GM19025 (cell line): ENCODE results near the gene PCDHGB4.
"Not testable (repeated sequence)": the region's sequence is repeated elsewhere in the genome, so short reads cannot be mapped to it uniquely, and the experiment has no call there.

ENCODE experiments used
- ATAC-seq: cut with Tn5 transposase; IDR thresholded peaks from one replicate; pipeline ENCODE4 v1.9.1; 2021; ENCODE audit warnings: mild to moderate bottlenecking, low read depth, moderate library complexity; ENCODE audit not compliant: unreplicated experiment

PCDHGB4 gene

GRCh38 chr5:141366016-141366896 lies 21.2 kb upstream of the PCDHGB4 start:
- no peak for ATAC-seq

GRCh38 chr5:141369994-141370848 lies 17.3 kb upstream of the PCDHGB4 start, which contains the start of gene PCDHGB3:
PCDHGB3 (plus strand) TSS chr5:141370242; CDS start chr5:141370395, 153 bp downstream.
- no peak for ATAC-seq

- ATAC-seq, result no peak
Observed at GRCh38 chr5:141371572-141372475, 15.7 kb upstream of the PCDHGB4 start.

GRCh38 chr5:141373673-141374317 lies 13.7 kb upstream of the PCDHGB4 start, which contains the start of gene PCDHGA6:
PCDHGA6 (plus strand) TSS chr5:141373891; CDS start chr5:141374084, 193 bp downstream.
- no peak for ATAC-seq

DNA sequence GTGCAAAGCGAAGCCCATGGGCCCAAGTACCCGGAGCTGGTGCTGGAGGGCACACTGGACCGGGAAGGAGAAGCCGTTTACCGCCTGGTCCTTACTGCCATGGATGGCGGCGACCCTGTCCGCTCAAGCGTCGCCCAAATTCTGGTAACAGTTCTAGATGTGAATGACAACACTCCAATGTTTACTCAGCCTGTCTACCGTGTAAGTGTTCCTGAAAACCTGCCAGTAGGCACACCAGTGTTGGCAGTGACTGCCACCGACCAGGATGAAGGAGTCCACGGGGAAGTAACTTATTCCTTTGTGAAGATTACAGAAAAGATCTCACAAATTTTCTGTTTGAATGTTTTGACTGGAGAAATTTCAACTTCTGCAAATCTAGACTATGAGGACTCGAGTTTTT lies 12.9 kb upstream of the PCDHGB4 start:
- no peak for ATAC-seq

GRCh38 chr5:141375444-141376155 lies 11.9 kb upstream of the PCDHGB4 start:
- not testable (repeated sequence) for ATAC-seq

DNA sequence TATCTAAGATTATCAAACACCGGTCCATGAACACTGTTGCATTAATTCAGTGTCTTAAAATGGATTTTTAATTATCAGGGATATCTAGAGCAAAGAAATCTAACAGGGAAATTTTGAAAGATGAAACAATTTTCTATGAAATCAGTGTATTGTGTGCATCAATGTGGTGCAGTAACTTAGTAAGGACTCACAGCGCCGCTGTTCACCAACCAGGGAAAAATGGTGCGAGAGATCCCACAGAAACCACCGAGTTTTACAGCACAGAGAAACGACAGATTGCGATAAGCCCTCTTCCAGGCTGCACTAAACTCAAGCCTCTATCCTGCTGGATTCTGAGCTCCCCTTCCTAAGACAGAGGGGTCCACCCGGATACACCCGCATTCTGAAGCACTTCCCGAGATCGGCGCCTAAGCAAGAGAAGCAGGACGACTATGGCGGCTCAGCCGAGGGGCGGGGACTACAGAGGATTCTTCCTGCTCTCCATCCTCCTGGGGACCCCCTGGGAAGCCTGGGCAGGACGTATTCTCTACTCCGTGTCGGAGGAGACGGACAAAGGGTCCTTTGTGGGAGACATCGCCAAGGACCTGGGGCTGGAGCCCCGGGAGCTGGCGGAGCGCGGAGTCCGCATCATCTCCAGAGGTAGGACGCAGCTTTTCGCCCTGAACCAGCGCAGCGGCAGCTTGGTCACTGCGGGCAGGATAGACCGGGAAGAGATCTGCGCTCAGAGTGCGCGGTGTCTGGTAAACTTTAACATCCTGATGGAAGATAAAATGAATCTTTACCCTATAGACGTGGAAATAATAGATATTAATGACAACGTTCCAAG lies 4.8 kb upstream of the PCDHGB4 start, which contains the start of gene PCDHGA7:
Gene PCDHGA7, plus strand, starts transcription at position 274 of the 826 bp plus-strand sequence. Its CDS starts 158 bp downstream, at position 432.
- ATAC-seq, result no peak

DNA sequence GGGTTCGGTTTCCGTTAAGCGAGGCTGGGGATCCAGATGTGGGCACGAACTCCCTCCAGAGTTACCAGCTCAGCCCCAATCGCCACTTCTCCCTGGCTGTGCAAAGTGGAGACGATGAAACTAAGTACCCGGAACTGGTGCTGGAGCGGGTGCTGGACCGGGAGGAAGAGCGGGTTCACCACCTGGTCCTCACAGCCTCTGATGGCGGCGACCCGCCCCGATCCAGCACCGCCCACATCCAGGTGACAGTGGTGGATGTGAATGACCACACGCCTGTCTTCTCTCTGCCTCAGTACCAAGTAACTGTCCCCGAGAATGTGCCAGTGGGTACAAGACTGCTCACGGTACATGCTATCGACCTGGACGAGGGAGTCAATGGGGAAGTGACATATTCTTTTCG lies 4.2 kb upstream of the PCDHGB4 start:
- no peak for ATAC-seq

DNA sequence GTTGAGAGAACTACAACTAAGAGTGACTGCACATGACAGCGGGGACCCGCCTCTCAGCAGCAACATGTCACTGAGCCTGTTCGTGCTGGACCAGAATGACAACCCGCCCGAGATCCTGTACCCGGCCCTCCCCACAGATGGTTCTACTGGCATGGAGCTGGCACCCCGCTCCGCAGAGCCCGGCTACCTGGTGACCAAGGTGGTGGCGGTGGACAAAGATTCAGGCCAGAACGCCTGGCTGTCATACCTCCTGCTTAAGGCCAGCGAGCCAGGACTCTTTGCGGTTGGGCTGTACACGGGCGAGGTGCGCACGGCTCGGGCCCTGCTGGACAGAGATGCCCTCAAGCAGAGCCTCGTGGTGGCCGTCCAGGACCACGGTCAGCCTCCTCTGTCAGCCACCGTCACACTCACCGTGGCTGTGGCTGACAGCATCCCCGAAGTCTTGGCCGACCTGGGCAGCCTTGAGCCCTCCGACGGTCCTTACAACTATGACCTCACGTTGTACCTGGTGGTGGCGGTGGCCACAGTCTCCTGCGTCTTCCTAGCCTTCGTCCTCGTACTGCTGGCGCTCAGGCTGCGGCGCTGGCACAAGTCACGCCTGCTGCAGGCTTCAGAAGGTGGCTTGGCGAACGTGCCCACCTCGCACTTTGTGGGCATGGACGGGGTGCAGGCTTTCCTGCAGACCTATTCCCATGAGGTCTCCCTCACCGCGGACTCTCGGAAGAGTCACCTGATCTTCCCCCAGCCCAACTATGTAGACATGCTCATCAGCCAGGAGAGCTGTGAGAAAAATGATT lies 2.8 kb upstream of the PCDHGB4 start:
- ATAC-seq, result no peak

DNA sequence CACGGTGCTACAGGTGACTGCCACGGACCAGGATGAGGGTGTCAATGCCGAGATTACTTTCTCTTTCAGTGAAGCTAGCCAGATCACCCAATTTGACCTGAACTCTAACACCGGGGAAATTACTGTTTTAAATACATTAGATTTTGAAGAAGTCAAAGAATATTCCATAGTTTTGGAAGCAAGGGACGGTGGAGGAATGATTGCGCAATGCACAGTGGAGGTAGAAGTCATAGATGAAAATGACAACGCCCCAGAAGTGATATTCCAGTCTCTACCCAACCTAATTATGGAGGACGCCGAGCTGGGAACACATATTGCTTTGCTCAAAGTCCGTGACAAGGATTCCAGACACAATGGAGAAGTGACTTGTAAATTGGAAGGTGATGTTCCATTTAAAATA lies 1.2 kb downstream of the PCDHGB4 start:
- ATAC-seq, result no peak

DNA sequence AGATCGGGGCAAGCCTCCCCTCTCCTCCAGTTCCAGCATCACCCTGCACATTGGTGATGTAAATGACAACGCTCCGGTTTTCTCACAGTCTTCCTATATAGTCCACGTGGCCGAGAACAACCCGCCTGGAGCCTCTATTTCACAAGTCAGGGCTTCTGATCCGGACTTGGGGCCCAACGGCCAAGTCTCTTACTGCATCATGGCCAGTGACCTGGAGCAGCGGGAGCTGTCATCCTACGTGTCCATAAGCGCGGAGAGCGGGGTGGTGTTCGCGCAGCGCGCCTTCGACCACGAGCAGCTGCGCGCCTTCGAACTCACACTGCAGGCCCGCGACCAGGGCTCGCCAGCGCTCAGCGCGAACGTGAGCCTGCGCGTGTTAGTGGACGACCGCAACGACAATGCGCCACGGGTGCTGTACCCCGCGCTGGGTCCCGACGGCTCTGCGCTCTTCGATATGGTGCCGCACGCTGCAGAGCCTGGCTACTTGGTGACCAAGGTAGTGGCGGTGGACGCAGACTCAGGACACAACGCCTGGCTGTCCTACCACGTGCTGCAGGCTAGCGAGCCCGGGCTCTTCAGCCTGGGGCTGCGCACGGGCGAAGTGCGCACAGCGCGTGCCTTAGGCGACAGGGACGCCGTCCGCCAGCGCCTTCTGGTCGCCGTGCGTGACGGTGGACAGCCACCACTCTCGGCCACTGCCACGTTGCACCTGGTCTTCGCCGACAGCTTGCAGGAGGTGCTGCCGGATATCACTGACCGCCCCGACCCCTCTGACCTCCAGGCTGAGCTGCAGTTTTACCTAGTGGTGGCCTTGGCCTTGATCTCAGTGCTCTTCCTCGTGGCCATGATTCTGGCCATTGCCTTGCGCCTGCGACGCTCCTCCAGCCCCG lies 1.9 kb downstream of the PCDHGB4 start:
- no peak for ATAC-seq

- ATAC-seq, result no peak
Observed at GRCh38 chr5:141392429-141393198, 5.1 kb downstream of the PCDHGB4 start, which contains the start of gene PCDHGA8. PCDHGA8 (plus strand) TSS chr5:141392633; CDS start chr5:141392814, 181 bp downstream.

DNA sequence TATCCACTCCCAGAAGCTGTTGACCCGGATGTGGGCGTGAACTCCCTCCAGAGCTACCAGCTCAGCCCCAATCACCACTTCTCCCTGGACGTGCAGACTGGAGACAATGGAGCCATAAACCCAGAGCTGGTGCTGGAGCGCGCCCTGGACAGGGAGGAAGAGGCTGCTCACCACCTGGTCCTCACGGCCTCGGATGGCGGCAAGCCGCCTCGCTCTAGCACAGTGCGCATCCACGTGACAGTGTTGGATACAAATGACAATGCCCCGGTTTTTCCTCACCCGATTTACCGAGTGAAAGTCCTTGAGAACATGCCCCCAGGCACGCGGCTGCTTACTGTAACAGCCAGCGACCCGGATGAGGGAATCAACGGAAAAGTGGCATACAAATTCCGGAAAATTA lies 5.8 kb downstream of the PCDHGB4 start:
- no peak for ATAC-seq

GRCh38 chr5:141394401-141395187 lies 7.1 kb downstream of the PCDHGB4 start:
- not testable (repeated sequence) for ATAC-seq
